22Rv1 (cell line): Measurements from ENCODE around the gene TMEM132D.

ENCODE experiments used
- H3K27ac ChIP-seq: fragments of 450-650 bp; 2 replicates; pipeline ENCODE4 v1.5.1; 2017
- CTCF ChIP-seq: fragments of 450-650 bp; IDR thresholded peaks from 2 replicates; pipeline ENCODE4 v1.5.1; 2017; ENCODE audit warnings: mild to moderate bottlenecking
- ZFX ChIP-seq: fragments of 450-650 bp; IDR thresholded peaks from 2 replicates; pipeline ENCODE4 v1.6.1; 2017; ENCODE audit warnings: antibody characterized with exemption, borderline replicate concordance

The TMEM132D gene

GRCh38 chr12:129339336-129339735, 564.5 kb downstream of the TMEM132D start:
- H3K27ac ChIP-seq = no peak overlapping the region
- TF ChIP-seq ZFX = no peak
- TF ChIP-seq CTCF = no peak

- H3K27ac ChIP-seq = no peak overlapping the region
- no peak for TF ChIP-seq CTCF
These were observed 566.4 kb downstream of the TMEM132D start for GRCh38 chr12:129337413-129337812.

GRCh38 chr12:129335773-129336172, 568.1 kb downstream of the TMEM132D start:
- TF ChIP-seq ZFX (no peak), CTCF (no peak)
- H3K27ac ChIP-seq = no peak overlapping the region

GRCh38 chr12:129332286-129332685, 571.5 kb downstream of the TMEM132D start:
- no peak overlapping the region for H3K27ac ChIP-seq
- TF ChIP-seq ZFX (no peak), CTCF (no peak)

GRCh38 chr12:129331356-129332085, 572.3 kb downstream of the TMEM132D start:
- no peak overlapping the region for H3K27ac ChIP-seq
- no peak for TF ChIP-seq CTCF

GRCh38 chr12:129328235-129328634, 575.6 kb downstream of the TMEM132D start:
- H3K27ac ChIP-seq = no peak overlapping the region
- TF ChIP-seq ZFX (no peak), CTCF (no peak)

- no peak for TF ChIP-seq CTCF
- TF ChIP-seq ZFX = no peak
- no peak overlapping the region for H3K27ac ChIP-seq
These were observed 578.3 kb downstream of the TMEM132D start for GRCh38 chr12:129325566-129325965.
